Body of pancreas (tissue), 4 donors: ENCODE results near the gene NPTX2. TPM values are rescaled to one million over a fixed set of nuclear protein-coding genes. Genes with fewer than 3 reads are reported as not detected.

Source experiments
- ATAC-seq: fragments of 150-250 bp; one replicate; pipeline ENCODE4 v1.9.1; 2016
- DNase-seq, 4 donors: peaks; one replicate each; pipeline ENCODE4 v3.0.0-alpha.2; 2019
- H3K27ac ChIP-seq, 4 donors: fragments of 200-600 bp; sonication (generic); 1 replicate in 3 of 4; 2 replicates in 1 of 4; pipeline versions ENCODE4 v1.5.1 to v1.6.1; 2016 to 2019; ENCODE audit warnings: mild to moderate bottlenecking in 1 of 4, mixed read lengths in 1 of 4, moderate library complexity in 1 of 4
- H3K27me3 ChIP-seq, 2 donors: fragments of 200-600 bp; sonication (generic); one replicate each; pipeline ENCODE4 v1.6.0; 2016; ENCODE audit warnings: mild to moderate bottlenecking in 1 of 2
- H3K36me3 ChIP-seq, 2 donors: fragments of 200-600 bp; sonication (generic); replicated peaks in 1 of 2; 2 replicates each; pipeline ENCODE4 v1.5.1; 2016; ENCODE audit warnings: low read depth in 2 of 2; ENCODE audit not compliant: insufficient read depth in 1 of 2
- H3K4me1 ChIP-seq: fragments of 200-600 bp; sonication (generic); one replicate; pipeline ENCODE4 v1.6.0; 2016
- H3K4me3 ChIP-seq, 2 donors: fragments of 200-600 bp; sonication (generic); 1 replicate in 1 of 2; 2 replicates in 1 of 2; pipeline ENCODE4 v1.5.1; 2016 to 2019
- H3K9me3 ChIP-seq, 3 donors: fragments of 200-600 bp; sonication (generic); 1 replicate in 2 of 3; 2 replicates in 1 of 3; pipeline ENCODE4 v1.5.1; 2016
- POLR2A ChIP-seq, 3 donors: fragments of 450-650 bp; IDR thresholded peaks; one replicate each; pipeline ENCODE4 v1.6.1; 2016; ENCODE audit warnings: antibody characterized with exemption in 3 of 3, mild to moderate bottlenecking in 2 of 3
- WGBS, 2 donors: methylation state at CpG; one replicate each; pipeline ENCODE4 v1.1.5; 2017; 5-methylcytosine and 5-hydroxymethylcytosine counted together
- intact Hi-C: fragments of 100-400 bp; cut with DNase I; formaldehyde crosslinking; loops from one replicate; pipeline ENCODE4 v1.15.1; 2023
- total RNA-seq, 2 donors: library from RNA; depleted of rRNA; stranded (reverse); fragments of >200 nt; gene quantifications; one replicate each; pipeline ENCODE4 v1.1.0, GENCODE V29; 2016
- TF ChIP-seq, protein P1 (sequence below), 7 experiments: fragments of 450-650 bp in 4 of 7; fragments of 200-600 bp in 3 of 7; sonication (generic) in 3 of 7; IDR thresholded peaks; one replicate each; pipeline ENCODE4 v1.5.1; 2016 to 2019; ENCODE audit warnings: antibody characterized with exemption in 7 of 7

The NPTX2 gene
- total RNA-seq, 2 donors from 2014 or later: 18.4 to 37.2 TPM

DNA sequence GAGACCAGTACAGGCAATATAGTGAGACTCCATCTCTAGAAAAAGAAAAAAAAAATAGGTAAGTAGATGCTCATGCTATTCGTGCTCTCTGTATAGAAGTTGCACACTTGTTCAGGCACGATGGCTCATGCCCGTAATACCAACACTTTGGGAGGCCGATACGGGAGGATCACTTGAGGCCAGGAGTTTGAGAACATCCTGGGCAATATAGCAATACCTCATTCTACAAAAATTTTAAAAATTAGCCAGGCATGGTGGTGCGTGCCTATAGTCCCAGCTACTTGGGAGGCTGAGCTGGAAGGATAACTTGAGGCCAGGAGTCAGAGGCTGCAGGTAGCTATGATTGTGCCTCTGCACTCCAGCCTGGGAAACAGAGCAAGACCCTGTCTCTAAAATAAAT, 17.2 kb upstream of the NPTX2 start:
- no peak overlapping the region for H3K27ac ChIP-seq
- H3K4me3 ChIP-seq: no peak overlapping the region
- no peaks in the 10 kb centered on the region for H3K9me3 ChIP-seq
- DNase-seq: no peak
- TF ChIP-seq, protein P1, sequence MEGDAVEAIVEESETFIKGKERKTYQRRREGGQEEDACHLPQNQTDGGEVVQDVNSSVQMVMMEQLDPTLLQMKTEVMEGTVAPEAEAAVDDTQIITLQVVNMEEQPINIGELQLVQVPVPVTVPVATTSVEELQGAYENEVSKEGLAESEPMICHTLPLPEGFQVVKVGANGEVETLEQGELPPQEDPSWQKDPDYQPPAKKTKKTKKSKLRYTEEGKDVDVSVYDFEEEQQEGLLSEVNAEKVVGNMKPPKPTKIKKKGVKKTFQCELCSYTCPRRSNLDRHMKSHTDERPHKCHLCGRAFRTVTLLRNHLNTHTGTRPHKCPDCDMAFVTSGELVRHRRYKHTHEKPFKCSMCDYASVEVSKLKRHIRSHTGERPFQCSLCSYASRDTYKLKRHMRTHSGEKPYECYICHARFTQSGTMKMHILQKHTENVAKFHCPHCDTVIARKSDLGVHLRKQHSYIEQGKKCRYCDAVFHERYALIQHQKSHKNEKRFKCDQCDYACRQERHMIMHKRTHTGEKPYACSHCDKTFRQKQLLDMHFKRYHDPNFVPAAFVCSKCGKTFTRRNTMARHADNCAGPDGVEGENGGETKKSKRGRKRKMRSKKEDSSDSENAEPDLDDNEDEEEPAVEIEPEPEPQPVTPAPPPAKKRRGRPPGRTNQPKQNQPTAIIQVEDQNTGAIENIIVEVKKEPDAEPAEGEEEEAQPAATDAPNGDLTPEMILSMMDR (IDR thresholded peaks at IDR 0.05): no peak
- no peak for TF ChIP-seq POLR2A (IDR thresholded peaks at IDR 0.05)
- no peaks in the 10 kb centered on the region for H3K27me3 ChIP-seq
- WGBS, 2 donors: 84 to 91% methylated on average over 6 of the region's 6 CpGs
- ATAC-seq: no peak
- H3K4me1 ChIP-seq: no peaks in the 10 kb centered on the region
- H3K36me3 ChIP-seq: no peaks in the 10 kb centered on the region
- intact Hi-C loops: no loop called here

DNA sequence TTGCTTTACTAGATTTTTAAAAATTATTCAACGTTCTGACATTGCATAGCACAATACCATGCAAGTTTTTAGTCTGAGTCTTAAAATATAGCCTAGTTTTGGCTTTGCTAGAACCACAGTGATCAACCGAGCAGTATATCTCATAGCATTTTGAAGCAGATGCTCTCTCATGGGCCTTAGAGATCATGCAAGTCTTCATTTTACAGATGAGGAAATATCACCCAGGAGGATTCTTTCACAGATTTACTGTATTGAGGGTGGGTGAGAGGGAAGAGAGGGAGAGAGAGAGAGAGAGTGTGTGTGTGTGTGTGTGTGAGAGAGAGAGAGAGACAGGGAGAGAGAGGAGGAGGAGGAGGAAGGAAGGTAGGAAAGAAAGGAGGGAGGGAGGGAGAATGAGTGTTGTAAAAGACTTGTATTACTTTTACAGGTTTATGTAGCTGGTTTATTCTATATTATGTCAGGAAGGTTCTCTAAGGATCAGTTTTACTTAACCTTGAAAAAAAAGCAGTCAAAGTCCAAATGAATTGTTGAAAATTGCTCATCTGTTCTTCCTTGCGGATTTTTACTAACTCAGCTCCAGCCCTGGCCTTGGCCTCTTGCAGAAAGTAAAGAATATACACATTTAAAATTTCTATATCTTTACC, 14.2 kb upstream of the NPTX2 start:
- ATAC-seq (no peak), DNase-seq (no peak)
- Histone ChIP-seq H3K27ac (no peak overlapping the region), H3K4me3 (no peak overlapping the region), H3K36me3 (no peaks in the 10 kb centered on the region), H3K27me3 (no peaks in the 10 kb centered on the region), H3K9me3 (no peaks in the 10 kb centered on the region), H3K4me1 (no peaks in the 10 kb centered on the region)
- 69 to 76% methylated on average over 3 of the region's 3 CpGs for WGBS, 2 donors
- intact Hi-C loops: no loop called here
- TF ChIP-seq, protein P1 (IDR thresholded peaks at IDR 0.05): no peak
- no peak for TF ChIP-seq POLR2A (IDR thresholded peaks at IDR 0.05)

DNA sequence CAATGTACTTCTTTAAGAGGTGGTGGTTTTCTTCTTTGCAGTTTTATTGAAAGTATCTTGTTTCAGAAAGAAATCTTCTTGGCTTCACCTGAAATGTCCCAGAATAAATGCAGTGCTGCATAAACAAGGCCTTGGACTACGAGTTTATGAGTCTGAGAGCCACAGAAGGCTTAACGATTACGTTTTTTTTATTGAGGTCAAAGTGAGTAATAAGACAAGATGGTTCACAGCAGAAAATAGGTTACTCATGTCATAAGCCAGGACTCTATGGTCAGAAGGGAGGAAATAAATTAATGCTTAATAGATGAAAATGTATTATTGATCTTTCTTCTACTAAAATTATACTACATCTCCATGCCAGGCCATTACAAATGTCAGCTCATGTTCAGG, 13.7 kb upstream of the NPTX2 start:
- 63 to 64% methylated on average over 3 of the region's 3 CpGs for WGBS, 2 donors
- Histone ChIP-seq H3K4me1 (no peaks in the 10 kb centered on the region), H3K27ac (no peak overlapping the region), H3K4me3 (no peak overlapping the region), H3K36me3 (no peaks in the 10 kb centered on the region), H3K27me3 (no peaks in the 10 kb centered on the region), H3K9me3 (no peaks in the 10 kb centered on the region)
- DNase-seq (no peak), ATAC-seq (no peak)
- no peak for TF ChIP-seq POLR2A (IDR thresholded peaks at IDR 0.05)
- TF ChIP-seq, protein P1 (IDR thresholded peaks at IDR 0.05): no peak
- intact Hi-C loops: no loop called here

DNA sequence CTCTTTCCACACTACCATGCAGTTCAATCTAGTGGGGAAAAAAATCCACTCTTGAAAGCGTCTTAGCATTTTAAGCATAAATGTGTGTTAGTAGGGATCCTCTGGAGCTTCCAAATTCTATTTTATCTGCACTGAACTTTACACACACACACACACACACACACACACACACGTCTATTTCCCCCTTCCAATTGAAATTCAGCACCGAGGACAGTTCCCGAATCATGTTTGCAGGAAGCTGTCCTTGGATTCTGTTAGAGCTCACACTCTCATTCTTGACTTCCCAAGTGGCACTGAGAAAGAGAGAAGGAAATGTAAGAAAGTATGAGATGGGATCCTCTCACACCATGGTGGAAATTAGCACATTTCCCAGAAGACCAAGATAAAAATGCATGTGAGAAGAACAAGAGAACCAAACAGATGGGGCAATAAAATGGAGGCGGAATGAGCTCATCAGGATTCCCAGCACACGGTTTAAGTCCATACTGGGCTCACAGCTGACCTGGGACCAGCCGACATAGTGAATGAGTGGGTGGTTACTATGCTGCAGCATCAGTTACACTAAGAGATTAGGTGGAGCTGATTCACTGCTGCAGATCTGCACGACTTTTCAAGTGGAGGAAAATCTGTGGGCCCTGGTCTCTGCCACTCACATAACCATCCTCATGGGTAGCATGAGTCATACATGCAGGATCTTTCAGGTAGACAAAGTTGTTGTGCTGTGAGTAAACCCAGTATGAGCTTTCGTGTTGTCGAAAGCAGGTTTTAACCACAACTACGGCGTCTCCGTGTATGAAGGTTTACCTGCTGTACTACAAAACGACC, 3.3 kb upstream of the NPTX2 start:
- peaks cover 22% of the 10 kb centered on the region for H3K4me1 ChIP-seq
- DNase-seq (no peak), ATAC-seq (no peak)
- 56 to 57% methylated on average over 14 of the region's 14 CpGs for WGBS, 2 donors
- intact Hi-C loops: no loop called here
- TF ChIP-seq POLR2A (IDR thresholded peaks at IDR 0.05): no peak
- TF ChIP-seq, protein P1 (IDR thresholded peaks at IDR 0.05): no peak
- no peaks in the 10 kb centered on the region for H3K27me3 ChIP-seq
- no peaks in the 10 kb centered on the region for H3K9me3 ChIP-seq
- no peak overlapping the region for H3K27ac ChIP-seq
- H3K36me3 ChIP-seq: no peaks in the 10 kb centered on the region
- H3K4me3 ChIP-seq: no peak overlapping the region
